NT2/D1 (cell line): ENCODE measurements around the gene ABCB9.

Source experiments
- SUZ12 ChIP-seq: IDR thresholded peaks from 2 replicates; pipeline ENCODE4 v1.6.1; 2011; ENCODE audit not compliant: insufficient read length, insufficient read depth; ENCODE audit errors: extremely low read depth
- YY1 ChIP-seq: IDR thresholded peaks from 2 replicates; pipeline ENCODE4 v1.6.1; 2011; ENCODE audit not compliant: insufficient read length, insufficient read depth
- ZNF274 ChIP-seq: IDR thresholded peaks from 2 replicates; pipeline ENCODE4 v1.6.1; 2011; ENCODE audit warnings: mild to moderate bottlenecking, low read depth, low read length

DNA sequence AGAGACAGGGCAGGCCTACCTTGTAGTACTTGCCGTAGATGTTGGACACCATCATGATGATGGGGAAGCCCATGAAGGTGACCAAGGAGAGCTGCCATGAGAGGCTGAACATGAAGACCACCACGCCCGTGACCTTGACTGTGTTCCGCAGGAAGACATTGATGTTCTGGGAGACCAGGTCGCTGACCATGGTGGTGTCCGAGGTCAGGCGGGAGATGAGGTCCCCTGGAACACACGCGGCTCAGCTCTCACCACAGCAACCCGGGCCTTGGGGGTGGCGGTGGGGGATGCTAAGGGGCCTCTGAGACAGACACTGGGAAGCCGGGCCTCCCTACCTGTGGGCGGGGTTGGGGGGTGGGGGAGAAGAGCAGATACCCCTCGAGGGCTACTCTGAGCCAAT, 17.7 kb downstream of the ABCB9 start:
- no peak for TF ChIP-seq YY1
- TF ChIP-seq SUZ12: no peak
- no peak for TF ChIP-seq ZNF274
